H9 (cell line): Measurements from ENCODE around the gene TMEM116. TPM values are rescaled to one million over a fixed set of nuclear protein-coding genes. Genes with fewer than 3 reads are reported as not detected.

Experiments used
- DNase-seq: peaks from one replicate; pipeline ENCODE4 v3.0.0-alpha.2; 2017
- H2AFZ ChIP-seq: one replicate; pipeline ENCODE4 v1.6.1; 2013; ENCODE audit warnings: mild to moderate bottlenecking, low read length, control low read depth, moderate library complexity
- H2AK5ac ChIP-seq: 2 replicates; pipeline ENCODE4 v1.6.1; 2013; ENCODE audit warnings: low read length, control low read depth, mixed read lengths; ENCODE audit not compliant: insufficient read length
- H2BK120ac ChIP-seq: one replicate; pipeline ENCODE4 v1.6.1; 2013; ENCODE audit warnings: low read depth, mild to moderate bottlenecking, low read length, control low read depth, inconsistent platforms; ENCODE audit not compliant: poor library complexity, severe bottlenecking
- H2BK12ac ChIP-seq: 2 replicates; pipeline ENCODE4 v1.6.1; 2013; ENCODE audit warnings: low read length, control low read depth, mixed read lengths, low read depth; ENCODE audit not compliant: insufficient read length
- H2BK15ac ChIP-seq: 2 replicates; pipeline ENCODE4 v1.6.1; 2013; ENCODE audit warnings: low read depth, low read length, control low read depth
- H2BK20ac ChIP-seq: one replicate; pipeline ENCODE4 v1.6.1; 2013; ENCODE audit warnings: low read depth, mild to moderate bottlenecking, low read length, control low read depth, inconsistent platforms; ENCODE audit not compliant: poor library complexity, severe bottlenecking
- H2BK5ac ChIP-seq: 2 replicates; pipeline ENCODE4 v1.6.1; 2013; ENCODE audit warnings: low read length, control low read depth, mixed read lengths; ENCODE audit not compliant: insufficient read length
- H3K14ac ChIP-seq: 2 replicates; pipeline ENCODE4 v1.6.1; 2013; ENCODE audit warnings: low read length, control low read depth; ENCODE audit not compliant: insufficient read depth
- H3K18ac ChIP-seq: 2 replicates; pipeline ENCODE4 v1.6.1; 2013; ENCODE audit warnings: low read depth, mild to moderate bottlenecking, mixed read lengths, low read length, control low read depth; ENCODE audit not compliant: insufficient read length
- H3K23ac ChIP-seq: 2 replicates; pipeline ENCODE4 v1.6.1; 2013; ENCODE audit warnings: low read length, control low read depth, mixed read lengths, low read depth; ENCODE audit not compliant: insufficient read length
- H3K23me2 ChIP-seq: 2 replicates; pipeline ENCODE4 v1.6.1; 2013; ENCODE audit warnings: low read depth, mild to moderate bottlenecking, mixed read lengths, low read length, control low read depth; ENCODE audit not compliant: insufficient read length, poor library complexity, severe bottlenecking
- H3K27ac ChIP-seq: 2 replicates; pipeline ENCODE4 v1.5.1; 2013; ENCODE audit warnings: low read length, control low read depth, mixed read lengths, low read depth; ENCODE audit not compliant: insufficient read length
- H3K27me3 ChIP-seq: 2 replicates; pipeline ENCODE4 v1.6.1; 2013; ENCODE audit warnings: low read length, control low read depth, inconsistent platforms; ENCODE audit not compliant: insufficient read depth
- H3K4ac ChIP-seq: 2 replicates; pipeline ENCODE4 v1.6.1; 2013; ENCODE audit warnings: low read depth, mild to moderate bottlenecking, control low read depth, inconsistent platforms, low read length, moderate library complexity
- H3K4me1 ChIP-seq: 2 replicates; pipeline ENCODE4 v1.6.1; 2013; ENCODE audit warnings: low read length, control low read depth, inconsistent platforms; ENCODE audit not compliant: insufficient read depth
- H3K4me2 ChIP-seq: 2 replicates; pipeline ENCODE4 v1.6.1; 2013; ENCODE audit warnings: low read length, control low read depth, mixed read lengths; ENCODE audit not compliant: insufficient read length, insufficient read depth
- H3K56ac ChIP-seq: 2 replicates; pipeline ENCODE4 v1.6.1; 2013; ENCODE audit warnings: low read depth, mild to moderate bottlenecking, mixed read lengths, low read length, control low read depth; ENCODE audit not compliant: insufficient read length
- H3K79me1 ChIP-seq: 2 replicates; pipeline ENCODE4 v1.6.1; 2013; ENCODE audit warnings: low read depth, mild to moderate bottlenecking, moderate library complexity, low read length, control low read depth, inconsistent platforms; ENCODE audit not compliant: insufficient read depth, poor library complexity, severe bottlenecking
- H3K79me2 ChIP-seq: 2 replicates; pipeline ENCODE4 v1.6.1; 2013; ENCODE audit warnings: low read length, control low read depth, inconsistent platforms; ENCODE audit not compliant: insufficient read depth
- H3K9ac ChIP-seq: 2 replicates; pipeline ENCODE4 v1.6.1; 2013; ENCODE audit warnings: low read length, control low read depth, mixed read lengths; ENCODE audit not compliant: insufficient read length; ENCODE audit errors: extremely low read depth
- H3K9me3 ChIP-seq: one replicate; pipeline ENCODE4 v1.6.1; 2013; ENCODE audit warnings: low read depth, low read length, inconsistent platforms; ENCODE audit not compliant: control insufficient read depth
- H3T11ph ChIP-seq: one replicate; pipeline ENCODE4 v1.6.1; 2013; ENCODE audit warnings: mild to moderate bottlenecking, low read length, control low read depth, inconsistent platforms
- H4K20me1 ChIP-seq: one replicate; pipeline ENCODE4 v1.6.1; 2013; ENCODE audit not compliant: control insufficient read depth, insufficient read length, insufficient read depth
- H4K5ac ChIP-seq: 2 replicates; pipeline ENCODE4 v1.6.1; 2013; ENCODE audit warnings: low read depth, mild to moderate bottlenecking, mixed read lengths, low read length, control low read depth; ENCODE audit not compliant: insufficient read length
- H4K8ac ChIP-seq: replicated peaks from 2 replicates; pipeline ENCODE4 v1.6.1; 2013; ENCODE audit warnings: low read length, control low read depth, mixed read lengths, low read depth; ENCODE audit not compliant: insufficient read length
- H4K91ac ChIP-seq: 2 replicates; pipeline ENCODE4 v1.6.1; 2013; ENCODE audit warnings: low read depth, mild to moderate bottlenecking, moderate library complexity, mixed read lengths, low read length, control low read depth; ENCODE audit not compliant: insufficient read length
- H3K27ac Mint-ChIP-seq, 3 experiments: 2 replicates in 2 of 3; 3 replicates in 1 of 3; pipeline ENCODE4 v1.8.0; 2020 to 2021; ENCODE audit warnings: mixed read lengths in 3 of 3, mild to moderate bottlenecking in 1 of 3, moderate library complexity in 1 of 3
- H3K27me3 Mint-ChIP-seq: 2 replicates; pipeline ENCODE4 v1.8.0; 2021; ENCODE audit warnings: low read depth, mild to moderate bottlenecking, moderate library complexity, mixed read lengths
- H3K36me3 Mint-ChIP-seq, 3 experiments: 2 replicates in 2 of 3; 3 replicates in 1 of 3; pipeline ENCODE4 v1.8.0; 2020 to 2021; ENCODE audit warnings: low read depth in 3 of 3, mixed read lengths in 3 of 3; ENCODE audit not compliant: insufficient read depth in 1 of 3
- H3K4me1 Mint-ChIP-seq, 2 experiments: 2 replicates each; pipeline ENCODE4 v1.8.0; 2020; ENCODE audit warnings: mixed read lengths in 2 of 2
- H3K4me3 Mint-ChIP-seq, 2 experiments: 2 replicates in 1 of 2; 3 replicates in 1 of 2; pipeline ENCODE4 v1.8.0; 2020 to 2021; ENCODE audit warnings: mild to moderate bottlenecking in 2 of 2, mixed read lengths in 2 of 2, moderate library complexity in 1 of 2
- H3K9me3 Mint-ChIP-seq, 2 experiments: 2 replicates in 1 of 2; 3 replicates in 1 of 2; pipeline ENCODE4 v1.8.0; 2020; ENCODE audit warnings: mild to moderate bottlenecking in 2 of 2, mixed read lengths in 2 of 2, moderate library complexity in 1 of 2
- WGBS: extraction: QIAGEN DNeasy Blood & Tissue Kit; methylation state at CpG from one replicate; pipeline ENCODE4 v1.1.7; 2013; ENCODE audit warnings: missing lambda C conversion rate, low lambda C conversion rate, mixed read lengths; ENCODE audit not compliant: insufficient read length; ENCODE audit errors: extremely low coverage; 5-methylcytosine and 5-hydroxymethylcytosine counted together
- total RNA-seq: library from RNA; stranded (reverse); gene quantifications from 2 replicates; pipeline ENCODE4 v1.2.1, GENCODE V29; 2021
- TF ChIP-seq, protein P1 (sequence below): fragments of 200-600 bp; sonication (generic); conservative IDR thresholded peaks from 3 replicates; pipeline ENCODE4 v1.8.0; 2021; ENCODE audit warnings: antibody characterized with exemption, mild to moderate bottlenecking

Gene TMEM116
- total RNA-seq, 1 experiment from 2014 or later: 10.8 TPM

GRCh38 chr12:111887926-111888745 lies 124.8 kb downstream of the TMEM116 start:
- Histone ChIP-seq H4K5ac (no peak overlapping the region), H3K27ac (no peak overlapping the region), H4K91ac (no peak overlapping the region), H3K4ac (no peak overlapping the region), H2BK20ac (no peak overlapping the region), H3K18ac (no peak overlapping the region), H3K56ac (no peak overlapping the region), H3K9ac (no peak overlapping the region), H2AFZ (no peak overlapping the region), H3K23ac (no peak overlapping the region), H3K4me2 (no peak overlapping the region), H3K79me2 (no peaks in the 10 kb centered on the region), H2BK120ac (no peak overlapping the region), H2AK5ac (no peak overlapping the region), H3K23me2 (no peaks in the 10 kb centered on the region), H2BK15ac (no peak overlapping the region), H2BK5ac (no peak overlapping the region), H3K4me1 (no peaks in the 10 kb centered on the region), H3K9me3 (no peaks in the 10 kb centered on the region), H4K20me1 (no peaks in the 10 kb centered on the region), H3K27me3 (no peaks in the 10 kb centered on the region), H3K14ac (no peak overlapping the region), H4K8ac (no peak overlapping the region), H2BK12ac (no peak overlapping the region), H3T11ph (no peak overlapping the region), H3K79me1 (no peaks in the 10 kb centered on the region)
- Mint-ChIP-seq H3K4me3 (no peak overlapping the region), H3K27ac (no peak overlapping the region; a peak in 1 of 7 replicates), H3K27me3 (no peaks in the 10 kb centered on the region), H3K9me3 (no peaks in the 10 kb centered on the region), H3K4me1 (no peaks in the 10 kb centered on the region), H3K36me3 (peaks cover 65 to 92% (median 87%) of the 10 kb centered on the region in 3 experiments; a peak in 6 of 7 replicates)
- TF ChIP-seq, protein P1, sequence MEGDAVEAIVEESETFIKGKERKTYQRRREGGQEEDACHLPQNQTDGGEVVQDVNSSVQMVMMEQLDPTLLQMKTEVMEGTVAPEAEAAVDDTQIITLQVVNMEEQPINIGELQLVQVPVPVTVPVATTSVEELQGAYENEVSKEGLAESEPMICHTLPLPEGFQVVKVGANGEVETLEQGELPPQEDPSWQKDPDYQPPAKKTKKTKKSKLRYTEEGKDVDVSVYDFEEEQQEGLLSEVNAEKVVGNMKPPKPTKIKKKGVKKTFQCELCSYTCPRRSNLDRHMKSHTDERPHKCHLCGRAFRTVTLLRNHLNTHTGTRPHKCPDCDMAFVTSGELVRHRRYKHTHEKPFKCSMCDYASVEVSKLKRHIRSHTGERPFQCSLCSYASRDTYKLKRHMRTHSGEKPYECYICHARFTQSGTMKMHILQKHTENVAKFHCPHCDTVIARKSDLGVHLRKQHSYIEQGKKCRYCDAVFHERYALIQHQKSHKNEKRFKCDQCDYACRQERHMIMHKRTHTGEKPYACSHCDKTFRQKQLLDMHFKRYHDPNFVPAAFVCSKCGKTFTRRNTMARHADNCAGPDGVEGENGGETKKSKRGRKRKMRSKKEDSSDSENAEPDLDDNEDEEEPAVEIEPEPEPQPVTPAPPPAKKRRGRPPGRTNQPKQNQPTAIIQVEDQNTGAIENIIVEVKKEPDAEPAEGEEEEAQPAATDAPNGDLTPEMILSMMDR: no peak
- DNase-seq: no peak
- WGBS: no CpG with 5 or more reads among the region's 11 CpGs
